ENCODE results near the gene OTOS.

The OTOS gene

DNA sequence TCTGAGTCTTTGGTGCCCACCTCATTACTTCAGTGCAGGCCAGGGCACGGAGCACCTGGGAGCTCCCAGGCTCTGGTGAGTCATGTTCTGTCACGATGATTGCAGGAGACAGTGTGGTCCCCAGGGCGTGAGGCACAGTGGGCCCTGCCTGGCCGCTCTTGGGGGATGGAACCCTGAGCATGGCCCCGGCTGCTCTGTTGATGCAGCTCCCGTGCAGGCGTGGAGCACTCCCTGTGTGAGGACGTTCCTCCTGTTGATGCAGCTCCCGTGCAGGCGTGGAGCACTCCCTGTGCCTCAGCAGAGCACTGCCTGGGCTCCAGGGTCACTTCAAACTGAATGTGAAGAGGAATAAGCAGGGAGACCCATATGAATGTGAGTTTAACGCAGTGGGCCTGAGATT, 34.5 kb downstream of the OTOS start:
- Histone ChIP-seq H3K4me1 (ENCODE audit: control insufficient read depth, insufficient read depth, low read length) (no peaks in the 10 kb centered on the region), H3K36me3 (ENCODE audit: insufficient read depth, low read length) (no peaks in the 10 kb centered on the region), H3K27me3 (ENCODE audit: control insufficient read depth, insufficient read depth, low read length) (peaks cover 12% of the 10 kb centered on the region), H3K4me2 (ENCODE audit: low read length) (no peak overlapping the region), H3K4me3 (ENCODE audit: low read length) (no peak overlapping the region), H3K9ac (ENCODE audit: low read depth, low read length) (no peak overlapping the region), H3K9me3 (replicated peaks; ENCODE audit: low read length) (no peaks in the 10 kb centered on the region)

- no peaks in the 10 kb centered on the region for H3K36me3 ChIP-seq (ENCODE audit: insufficient read depth, low read length)
- no peak overlapping the region for H3K4me2 ChIP-seq (ENCODE audit: low read length)
- no peaks in the 10 kb centered on the region for H3K4me1 ChIP-seq (ENCODE audit: control insufficient read depth, insufficient read depth, low read length)
- H3K27me3 ChIP-seq (ENCODE audit: control insufficient read depth, insufficient read depth, low read length), result peaks cover 29% of the 10 kb centered on the region
- H3K9me3 ChIP-seq (replicated peaks; ENCODE audit: low read length), result no peaks in the 10 kb centered on the region
- H3K9ac ChIP-seq (ENCODE audit: low read depth, low read length), result no peak overlapping the region
- H3K4me3 ChIP-seq (ENCODE audit: low read length), result no peak overlapping the region
These were observed 37.3 kb downstream of the OTOS start for GRCh38 chr2:240103136-240103535.

DNA sequence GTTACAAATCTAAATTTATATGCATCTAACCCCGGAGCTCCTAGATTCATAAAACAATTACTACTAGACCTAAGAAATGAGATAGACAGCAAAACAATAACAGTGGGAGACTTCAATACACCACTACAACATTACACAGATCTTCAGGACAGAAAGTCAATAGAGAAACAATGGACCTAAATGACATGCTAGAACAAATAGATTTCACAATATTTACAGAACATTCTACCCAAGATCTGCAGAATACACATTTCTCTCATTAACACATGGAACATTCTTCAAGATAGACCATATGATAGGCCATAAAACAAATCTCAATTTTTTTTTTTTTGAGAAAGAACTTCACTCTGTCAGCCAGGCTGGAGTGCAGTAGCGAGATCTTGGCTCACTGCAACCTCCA, 42.1 kb downstream of the OTOS start:
- Histone ChIP-seq H3K4me3 (ENCODE audit: low read length) (no peak overlapping the region), H3K4me2 (ENCODE audit: low read length) (no peak overlapping the region), H3K9me3 (replicated peaks; ENCODE audit: low read length) (no peaks in the 10 kb centered on the region), H3K9ac (ENCODE audit: low read depth, low read length) (no peak overlapping the region), H3K4me1 (ENCODE audit: control insufficient read depth, insufficient read depth, low read length) (no peaks in the 10 kb centered on the region), H3K36me3 (ENCODE audit: insufficient read depth, low read length) (no peaks in the 10 kb centered on the region), H3K27me3 (ENCODE audit: control insufficient read depth, insufficient read depth, low read length) (peaks cover 70% of the 10 kb centered on the region)

DNA sequence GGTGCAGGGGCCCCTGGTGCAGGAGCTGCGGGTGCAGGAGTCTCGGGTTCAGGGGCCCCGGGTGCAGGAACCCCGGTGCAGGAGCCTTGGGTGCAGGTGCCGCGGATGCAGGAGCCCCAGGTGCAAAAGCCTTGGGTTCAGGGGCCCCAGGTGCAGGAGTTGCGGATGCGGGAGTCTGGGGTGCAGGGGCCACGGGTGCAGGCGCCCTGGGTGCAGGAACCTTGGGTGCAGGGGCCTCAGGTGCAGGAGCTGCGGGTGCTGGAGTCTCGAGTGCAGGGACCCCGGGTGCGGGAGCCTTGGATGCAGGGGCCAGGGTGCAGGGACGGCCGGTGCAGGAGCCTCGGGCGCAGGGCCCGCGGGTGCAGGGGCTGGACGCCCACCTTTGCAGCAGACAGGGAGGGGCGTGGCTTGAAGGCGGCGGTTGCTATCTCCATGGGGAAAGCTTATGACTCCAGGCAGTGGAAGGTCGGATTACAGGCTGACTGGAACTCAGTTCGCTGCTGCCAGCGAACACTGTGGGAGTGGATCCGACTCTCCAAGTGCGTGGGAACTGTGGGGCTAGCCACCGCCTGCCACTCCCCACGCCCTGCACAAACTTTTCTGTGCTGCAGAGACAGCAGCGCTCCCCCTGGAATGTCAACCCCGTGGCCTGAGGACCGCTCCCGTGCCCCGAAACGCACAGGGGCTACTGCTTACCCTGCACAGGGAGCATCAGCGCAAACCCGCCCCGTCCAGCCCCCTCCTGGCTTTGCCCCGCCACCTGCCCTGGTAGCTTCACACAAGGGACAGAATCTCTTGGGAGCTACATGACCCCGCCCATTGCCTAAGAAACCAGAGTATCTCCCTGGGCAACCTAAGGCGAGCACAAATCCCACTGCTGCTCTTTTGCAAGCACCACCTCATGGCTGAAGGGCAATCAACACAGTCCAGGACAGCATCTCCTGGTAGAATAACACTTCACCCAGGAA, 44.6 kb downstream of the OTOS start:
- Histone ChIP-seq H3K27me3 (ENCODE audit: control insufficient read depth, insufficient read depth, low read length) (peaks cover 62% of the 10 kb centered on the region), H3K4me1 (ENCODE audit: control insufficient read depth, insufficient read depth, low read length) (no peaks in the 10 kb centered on the region), H3K4me2 (ENCODE audit: low read length) (no peak overlapping the region), H3K36me3 (ENCODE audit: insufficient read depth, low read length) (no peaks in the 10 kb centered on the region), H3K4me3 (ENCODE audit: low read length) (no peak overlapping the region), H3K9me3 (replicated peaks; ENCODE audit: low read length) (no peaks in the 10 kb centered on the region), H3K9ac (ENCODE audit: low read depth, low read length) (no peak overlapping the region)

GRCh38 chr2:240089306-240089705, 51.2 kb downstream of the OTOS start:
- Histone ChIP-seq H3K4me3 (ENCODE audit: low read length) (no peak overlapping the region), H3K4me2 (ENCODE audit: low read length) (no peak overlapping the region), H3K9me3 (replicated peaks; ENCODE audit: low read length) (no peaks in the 10 kb centered on the region), H3K4me1 (ENCODE audit: control insufficient read depth, insufficient read depth, low read length) (no peaks in the 10 kb centered on the region), H3K36me3 (ENCODE audit: insufficient read depth, low read length) (no peaks in the 10 kb centered on the region), H3K9ac (ENCODE audit: low read depth, low read length) (no peak overlapping the region), H3K27me3 (ENCODE audit: control insufficient read depth, insufficient read depth, low read length) (peaks cover 17% of the 10 kb centered on the region)
